Measurements from ENCODE around the gene EFNA5. TPM values are rescaled to one million over a fixed set of nuclear protein-coding genes. Genes with fewer than 3 reads are reported as not detected.

EFNA5 gene
- total RNA-seq, 1 experiment from 2014 or later: 216 TPM

- Mint-ChIP-seq H3K9me3 (ENCODE audit: low read depth, unreplicated experiment) (no peaks in the 10 kb centered on the region), H3K36me3 (ENCODE audit: insufficient read depth, unreplicated experiment) (peaks cover 58% of the 10 kb centered on the region), H3K4me1 (ENCODE audit: low read depth, unreplicated experiment) (peaks cover 73% of the 10 kb centered on the region), H3K27ac (ENCODE audit: unreplicated experiment) (peak overlapping the region; percentile 67), H3K4me3 (ENCODE audit: low read depth, unreplicated experiment) (peak overlapping the region; percentile 1), H3K27me3 (ENCODE audit: unreplicated experiment) (no peaks in the 10 kb centered on the region)
- BruUV-seq (replicated peaks): no TSS peak
- CTCF ChIA-PET: interaction anchor here (1.1 to 1.7 kb wide), 9 partner anchors 10 to 146 kb away, joined by 3 to 17 read pairs (median 3); no protein-coding TSS in a partner anchor
- DNase-seq: peak; percentile 55
- intact Hi-C loops (cut with micrococcal nuclease; ENCODE audit: unreplicated experiment): loop anchor here (1.0 kb wide), 1 partner anchor 248 kb away; no protein-coding TSS in a partner anchor
- TF ChIP-seq CTCF (IDR thresholded peaks at IDR 0.05; ENCODE audit: unreplicated experiment): no peak
These were observed 245.2 kb downstream of the EFNA5 start for GRCh38 chr5:107425541-107426031.

GRCh38 chr5:107424491-107424890, 246.2 kb downstream of the EFNA5 start:
- Mint-ChIP-seq H3K4me3 (ENCODE audit: low read depth, unreplicated experiment) (no peak overlapping the region), H3K9me3 (ENCODE audit: low read depth, unreplicated experiment) (no peaks in the 10 kb centered on the region), H3K36me3 (ENCODE audit: insufficient read depth, unreplicated experiment) (peaks cover 68% of the 10 kb centered on the region), H3K4me1 (ENCODE audit: low read depth, unreplicated experiment) (peaks cover 70% of the 10 kb centered on the region), H3K27ac (ENCODE audit: unreplicated experiment) (peak overlapping the region; percentile 67), H3K27me3 (ENCODE audit: unreplicated experiment) (no peaks in the 10 kb centered on the region)
- intact Hi-C loops (cut with micrococcal nuclease; ENCODE audit: unreplicated experiment): no loop called here
- no peak for TF ChIP-seq CTCF (IDR thresholded peaks at IDR 0.05; ENCODE audit: unreplicated experiment)
- BruUV-seq (replicated peaks): no TSS peak
- CTCF ChIA-PET: interaction anchor here (0.5 to 1.2 kb wide), 7 partner anchors 31 to 1488 kb away, joined by 3 to 10 read pairs (median 4); no protein-coding TSS in a partner anchor
- no peak for DNase-seq

- TF ChIP-seq CTCF (IDR thresholded peaks at IDR 0.05; ENCODE audit: unreplicated experiment): no peak
- no peak for DNase-seq
- Mint-ChIP-seq H3K4me1 (ENCODE audit: low read depth, unreplicated experiment) (peaks cover 74% of the 10 kb centered on the region), H3K27me3 (ENCODE audit: unreplicated experiment) (no peaks in the 10 kb centered on the region), H3K27ac (ENCODE audit: unreplicated experiment) (peak overlapping the region; percentile 68), H3K36me3 (ENCODE audit: insufficient read depth, unreplicated experiment) (peaks cover 57% of the 10 kb centered on the region), H3K4me3 (ENCODE audit: low read depth, unreplicated experiment) (peak overlapping the region; percentile 2), H3K9me3 (ENCODE audit: low read depth, unreplicated experiment) (no peaks in the 10 kb centered on the region)
- no TSS peak for BruUV-seq (replicated peaks)
- CTCF ChIA-PET: interaction anchor here (0.6 to 1.5 kb wide), 5 partner anchors 10 to 98 kb away, joined by 3 to 6 read pairs (median 3); no protein-coding TSS in a partner anchor
- intact Hi-C loops (cut with micrococcal nuclease; ENCODE audit: unreplicated experiment): no loop called here
These were observed 248.2 kb downstream of the EFNA5 start for GRCh38 chr5:107422494-107422893.

- TF ChIP-seq CTCF (IDR thresholded peaks at IDR 0.05; ENCODE audit: unreplicated experiment): no peak
- no peak overlapping the region for H3K4me3 Mint-ChIP-seq (ENCODE audit: low read depth, unreplicated experiment)
- intact Hi-C loops (cut with micrococcal nuclease; ENCODE audit: unreplicated experiment): loop anchor here (5.0 kb wide), 2 partner anchors 48 to 153 kb away; no protein-coding TSS in a partner anchor
- no TSS peak for BruUV-seq (replicated peaks)
- peak overlapping the region; percentile 41 for H3K27ac Mint-ChIP-seq (ENCODE audit: unreplicated experiment)
- peaks cover 76% of the 10 kb centered on the region for H3K4me1 Mint-ChIP-seq (ENCODE audit: low read depth, unreplicated experiment)
- H3K9me3 Mint-ChIP-seq (ENCODE audit: low read depth, unreplicated experiment): no peaks in the 10 kb centered on the region
- H3K36me3 Mint-ChIP-seq (ENCODE audit: insufficient read depth, unreplicated experiment): peaks cover 39% of the 10 kb centered on the region
- H3K27me3 Mint-ChIP-seq (ENCODE audit: unreplicated experiment): no peaks in the 10 kb centered on the region
- CTCF ChIA-PET: no interaction called here
- DNase-seq: no peak
These were observed 251.2 kb downstream of the EFNA5 start for GRCh38 chr5:107419498-107419897.

All from Calu3 (cell line).